Epithelial cell of proximal tubule (primary cell): ENCODE data around the gene ZFP91. TPM values are rescaled to one million over a fixed set of nuclear protein-coding genes. Genes with fewer than 3 reads are reported as not detected.
A peak's percentile ranks its signal among the peaks of the same experiment; 100 is the strongest.

Experiments
- DNase-seq: peaks from one replicate; pipeline ENCODE4 v3.0.0-alpha.2; 2011; ENCODE audit warnings: low read depth
- H3K4me3 ChIP-seq: 2 replicates; pipeline ENCODE4 v1.5.1; 2011; ENCODE audit warnings: low read depth, mild to moderate bottlenecking, low read length
- CTCF ChIP-seq: conservative IDR thresholded peaks from 2 replicates; pipeline ENCODE4 v1.5.1; 2012; ENCODE audit warnings: low read depth, mild to moderate bottlenecking, low read length
- total RNA-seq: library from RNA; depleted of rRNA; stranded (reverse); fragments of >200 nt; gene quantifications from 2 replicates; pipeline ENCODE4 v1.2.3, GENCODE V29; 2015

Gene ZFP91
- total RNA-seq, 1 donor from 2014 or later: 25.8 TPM

- no peak overlapping the region for H3K4me3 ChIP-seq
- no peak for DNase-seq
- peak; percentile 20 for TF ChIP-seq CTCF
These were observed 39.2 kb downstream of the ZFP91 start for GRCh38 chr11:58617976-58618557.

GRCh38 chr11:58621586-58622262 is 42.9 kb downstream of the ZFP91 start:
- TF ChIP-seq CTCF: no peak
- DNase-seq: no peak
- H3K4me3 ChIP-seq: no peak overlapping the region

GRCh38 chr11:58622344-58622743 is 43.5 kb downstream of the ZFP91 start, which contains the start of gene CNTF:
Gene CNTF (plus strand): TSS chr11:58622665. CDS start chr11:58622753, 88 bp downstream.
- no peak for DNase-seq
- TF ChIP-seq CTCF: no peak
- no peak within 1 kb of the TSS for H3K4me3 ChIP-seq

GRCh38 chr11:58625086-58625485 is 46.2 kb downstream of the ZFP91 start:
- H3K4me3 ChIP-seq: no peak overlapping the region
- TF ChIP-seq CTCF: no peak
- DNase-seq: no peak

GRCh38 chr11:58625826-58626460 is 47.1 kb downstream of the ZFP91 start:
- H3K4me3 ChIP-seq: no peak overlapping the region
- DNase-seq: peak; percentile 98
- TF ChIP-seq CTCF: no peak

- no peak for DNase-seq
- H3K4me3 ChIP-seq: no peak overlapping the region
- TF ChIP-seq CTCF: no peak
These were observed 48.1 kb downstream of the ZFP91 start for GRCh38 chr11:58626934-58627483.
